ENCODE data around the gene GJA4.

The GJA4 gene

DNA sequence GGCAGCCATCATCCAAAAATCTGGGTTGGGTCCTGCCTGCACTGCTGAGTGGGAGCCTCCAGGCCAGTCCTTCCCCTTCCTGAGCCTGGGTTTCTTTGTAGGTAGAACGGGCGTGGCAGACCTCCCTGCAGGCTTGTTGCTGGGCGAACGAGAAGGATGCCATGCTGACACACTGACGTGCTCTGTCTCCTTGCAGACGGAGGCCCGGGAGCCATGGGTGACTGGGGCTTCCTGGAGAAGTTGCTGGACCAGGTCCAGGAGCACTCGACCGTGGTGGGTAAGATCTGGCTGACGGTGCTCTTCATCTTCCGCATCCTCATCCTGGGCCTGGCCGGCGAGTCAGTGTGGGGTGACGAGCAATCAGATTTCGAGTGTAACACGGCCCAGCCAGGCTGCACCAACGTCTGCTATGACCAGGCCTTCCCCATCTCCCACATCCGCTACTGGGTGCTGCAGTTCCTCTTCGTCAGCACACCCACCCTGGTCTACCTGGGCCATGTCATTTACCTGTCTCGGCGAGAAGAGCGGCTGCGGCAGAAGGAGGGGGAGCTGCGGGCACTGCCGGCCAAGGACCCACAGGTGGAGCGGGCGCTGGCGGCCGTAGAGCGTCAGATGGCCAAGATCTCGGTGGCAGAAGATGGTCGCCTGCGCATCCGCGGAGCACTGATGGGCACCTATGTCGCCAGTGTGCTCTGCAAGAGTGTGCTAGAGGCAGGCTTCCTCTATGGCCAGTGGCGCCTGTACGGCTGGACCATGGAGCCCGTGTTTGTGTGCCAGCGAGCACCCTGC, 1.4 kb downstream of the GJA4 start:
- Histone ChIP-seq H4K20me1 (ENCODE audit: insufficient read depth, low read length) (no peaks in the 10 kb centered on the region), H3K36me3 (ENCODE audit: insufficient read depth, low read length) (no peaks in the 10 kb centered on the region), H3K27ac (ENCODE audit: low read depth, low read length, poor library complexity, severe bottlenecking) (no peak overlapping the region), H3F3A (ENCODE audit: insufficient read depth, low read length) (no peaks in the 10 kb centered on the region), H2AFZ (ENCODE audit: low read length) (no peak overlapping the region), H3K9ac (ENCODE audit: low read length) (no peak overlapping the region), H3K27me3 (ENCODE audit: insufficient read depth, low read length) (peaks cover 16% of the 10 kb centered on the region), H3K9me3 (ENCODE audit: low read length) (no peaks in the 10 kb centered on the region), H3K9me2 (ENCODE audit: low read depth, low read length) (no peaks in the 10 kb centered on the region), H3K4me2 (ENCODE audit: low read length) (no peak overlapping the region), H3K4me1 (ENCODE audit: insufficient read depth, low read length, severe bottlenecking) (no peaks in the 10 kb centered on the region), H3K79me2 (ENCODE audit: insufficient read depth, low read length) (no peaks in the 10 kb centered on the region), H3K4me3 (ENCODE audit: low read depth, low read length, poor library complexity, severe bottlenecking) (no peak overlapping the region)
- TF ChIP-seq CTCF (IDR thresholded peaks at IDR 0.05; ENCODE audit: low read length): no peak
- TF ChIP-seq EZH2 (IDR thresholded peaks at IDR 0.05; ENCODE audit: borderline replicate concordance, low read length): no peak

DNA sequence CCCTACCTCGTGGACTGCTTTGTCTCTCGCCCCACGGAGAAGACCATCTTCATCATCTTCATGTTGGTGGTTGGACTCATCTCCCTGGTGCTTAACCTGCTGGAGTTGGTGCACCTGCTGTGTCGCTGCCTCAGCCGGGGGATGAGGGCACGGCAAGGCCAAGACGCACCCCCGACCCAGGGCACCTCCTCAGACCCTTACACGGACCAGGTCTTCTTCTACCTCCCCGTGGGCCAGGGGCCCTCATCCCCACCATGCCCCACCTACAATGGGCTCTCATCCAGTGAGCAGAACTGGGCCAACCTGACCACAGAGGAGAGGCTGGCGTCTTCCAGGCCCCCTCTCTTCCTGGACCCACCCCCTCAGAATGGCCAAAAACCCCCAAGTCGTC, 2.0 kb downstream of the GJA4 start:
- Histone ChIP-seq H3K4me2 (ENCODE audit: low read length) (no peak overlapping the region), H3K4me3 (ENCODE audit: low read depth, low read length, poor library complexity, severe bottlenecking) (no peak overlapping the region), H3K27ac (ENCODE audit: low read depth, low read length, poor library complexity, severe bottlenecking) (no peak overlapping the region), H3K9me2 (ENCODE audit: low read depth, low read length) (no peaks in the 10 kb centered on the region), H3K79me2 (ENCODE audit: insufficient read depth, low read length) (no peaks in the 10 kb centered on the region), H3K36me3 (ENCODE audit: insufficient read depth, low read length) (no peaks in the 10 kb centered on the region), H3F3A (ENCODE audit: insufficient read depth, low read length) (no peaks in the 10 kb centered on the region), H3K9me3 (ENCODE audit: low read length) (no peaks in the 10 kb centered on the region), H3K9ac (ENCODE audit: low read length) (no peak overlapping the region), H4K20me1 (ENCODE audit: insufficient read depth, low read length) (no peaks in the 10 kb centered on the region), H3K4me1 (ENCODE audit: insufficient read depth, low read length, severe bottlenecking) (no peaks in the 10 kb centered on the region), H2AFZ (ENCODE audit: low read length) (no peak overlapping the region), H3K27me3 (ENCODE audit: insufficient read depth, low read length) (peaks cover 16% of the 10 kb centered on the region)
- no peak for TF ChIP-seq EZH2 (IDR thresholded peaks at IDR 0.05; ENCODE audit: borderline replicate concordance, low read length)
- no peak for TF ChIP-seq CTCF (IDR thresholded peaks at IDR 0.05; ENCODE audit: low read length)

GRCh38 chr1:34795916-34796315, 3.1 kb downstream of the GJA4 start:
- TF ChIP-seq CTCF (IDR thresholded peaks at IDR 0.05; ENCODE audit: low read length) (no peak), EZH2 (IDR thresholded peaks at IDR 0.05; ENCODE audit: borderline replicate concordance, low read length) (no peak)
- Histone ChIP-seq H3K79me2 (ENCODE audit: insufficient read depth, low read length) (no peaks in the 10 kb centered on the region), H3K4me2 (ENCODE audit: low read length) (no peak overlapping the region), H3K4me1 (ENCODE audit: insufficient read depth, low read length, severe bottlenecking) (no peaks in the 10 kb centered on the region), H3K27ac (ENCODE audit: low read depth, low read length, poor library complexity, severe bottlenecking) (no peak overlapping the region), H3K9me2 (ENCODE audit: low read depth, low read length) (no peaks in the 10 kb centered on the region), H2AFZ (ENCODE audit: low read length) (no peak overlapping the region), H3K36me3 (ENCODE audit: insufficient read depth, low read length) (no peaks in the 10 kb centered on the region), H3K4me3 (ENCODE audit: low read depth, low read length, poor library complexity, severe bottlenecking) (no peak overlapping the region), H4K20me1 (ENCODE audit: insufficient read depth, low read length) (no peaks in the 10 kb centered on the region), H3F3A (ENCODE audit: insufficient read depth, low read length) (no peaks in the 10 kb centered on the region), H3K9me3 (ENCODE audit: low read length) (no peaks in the 10 kb centered on the region), H3K9ac (ENCODE audit: low read length) (no peak overlapping the region), H3K27me3 (ENCODE audit: insufficient read depth, low read length) (peaks cover 16% of the 10 kb centered on the region)
